Aorta (tissue), 5 donors: ENCODE results near the gene ZBTB17. TPM values are rescaled to one million over a fixed set of nuclear protein-coding genes. Genes with fewer than 3 reads are reported as not detected.

Experiments used
- ATAC-seq: fragments of 200-7000 bp; cut with Tn5 transposase; one replicate; pipeline ENCODE4 v1.9.1; 2022; ENCODE audit warnings: moderate library complexity; ENCODE audit not compliant: low FRiP score
- DNase-seq, 2 donors: peaks; one replicate each; pipeline ENCODE4 v3.0.0-alpha.2; 2020
- H3K27ac ChIP-seq, 2 donors: one replicate each; pipeline ENCODE4 v1.5.1; 2013; ENCODE audit warnings: low read length in 2 of 2, mild to moderate bottlenecking in 2 of 2, moderate library complexity in 2 of 2, control low read depth in 1 of 2, inconsistent platforms in 1 of 2, low read depth in 1 of 2
- H3K27me3 ChIP-seq, 2 donors: one replicate each; pipeline ENCODE4 v1.6.1; 2013; ENCODE audit warnings: control low read depth in 1 of 2, low read length in 1 of 2, mild to moderate bottlenecking in 1 of 2, moderate library complexity in 1 of 2; ENCODE audit not compliant: insufficient read depth in 2 of 2, control insufficient read depth in 1 of 2
- H3K36me3 ChIP-seq, 2 donors: one replicate each; pipeline ENCODE4 v1.6.1; 2013; ENCODE audit warnings: control low read depth in 1 of 2, low read length in 1 of 2, mild to moderate bottlenecking in 1 of 2; ENCODE audit not compliant: insufficient read depth in 2 of 2, control insufficient read depth in 1 of 2
- H3K4me1 ChIP-seq, 2 donors: one replicate each; pipeline ENCODE4 v1.6.1; 2013; ENCODE audit warnings: low read length in 2 of 2, control low read depth in 1 of 2, mild to moderate bottlenecking in 1 of 2, moderate library complexity in 1 of 2; ENCODE audit not compliant: insufficient read depth in 2 of 2, control insufficient read depth in 1 of 2
- H3K4me3 ChIP-seq, 2 donors: one replicate each; pipeline ENCODE4 v1.5.1; 2013; ENCODE audit warnings: low read length in 2 of 2, control low read depth in 1 of 2, mild to moderate bottlenecking in 1 of 2
- H3K9me3 ChIP-seq: one replicate; pipeline ENCODE4 v1.6.1; 2013; ENCODE audit warnings: mild to moderate bottlenecking, low read length; ENCODE audit not compliant: control insufficient read depth
- WGBS, 2 donors: extraction: QIAGEN DNeasy Blood & Tissue Kit; methylation state at CpG; one replicate each; pipeline ENCODE4 v1.1.7; 2013; 5-methylcytosine and 5-hydroxymethylcytosine counted together
- intact Hi-C, 2 donors: fragments of 100-400 bp; cut with DNase I; formaldehyde crosslinking; loops; one replicate each; pipeline versions ENCODE4 v1.14.2 to v1.15.0; 2022
- polyA plus RNA-seq, 2 donors: library from polyadenylated mRNA; stranded (reverse); fragments of 200-250 nt; gene quantifications; one replicate each; pipeline ENCODE4 v1.2.3, GENCODE V29; 2013
- total RNA-seq, 2 donors: library from RNA; stranded (reverse); fragmentation: NEBNext Ultra II Directional; extraction: Animal tissue kit (Norgen Biotek cat#: 25700); gene quantifications; one replicate each; pipeline ENCODE4 v1.2.1, GENCODE V29; 2021
- donor health status: healthy with polysubstance abuse.
- donor health status: Bipolar disorder and iron deficiency.
- donor health status: DM: no; HTN: no; CAD: no.
- donor health status: DM: no; HTN: no; CAD: no.
- donor health status: DM: yes; HTN: yes; CAD: no.

ZBTB17 gene
- total and polyA plus RNA-seq, 4 donors = 15.0 to 134 (median 48.9) TPM

- H3K4me3 ChIP-seq = no peak overlapping the region
- intact Hi-C loops = no loop called here
- H3K9me3 ChIP-seq = no peaks in the 10 kb centered on the region
- H3K27me3 ChIP-seq = no peaks in the 10 kb centered on the region
- no peaks in the 10 kb centered on the region for H3K4me1 ChIP-seq
- 84 to 87% methylated on average over 13 of the region's 13 CpGs for WGBS, 2 donors
- H3K27ac ChIP-seq = no peak overlapping the region
- ATAC-seq (no peak), DNase-seq (no peak)
- peaks cover 0 to 19% of the 10 kb centered on the region in 2 donors for H3K36me3 ChIP-seq
Observed at GRCh38 chr1:15940110-15941043, 35.5 kb downstream of the ZBTB17 start.

GRCh38 chr1:15939181-15940109 is 36.5 kb downstream of the ZBTB17 start:
- 41 to 44% methylated on average over 17 of the region's 17 CpGs for WGBS, 2 donors
- H3K27ac ChIP-seq = peak overlapping the region in 1 of 2 donors; percentile 4
- no peak overlapping the region for H3K4me3 ChIP-seq
- no peaks in the 10 kb centered on the region for H3K9me3 ChIP-seq
- ATAC-seq = no peak
- no peak for DNase-seq
- H3K27me3 ChIP-seq = no peaks in the 10 kb centered on the region
- no peaks in the 10 kb centered on the region for H3K4me1 ChIP-seq
- H3K36me3 ChIP-seq = peaks cover 0 to 19% of the 10 kb centered on the region in 2 donors
- intact Hi-C loops = no loop called here

GRCh38 chr1:15938628-15939161 is 37.2 kb downstream of the ZBTB17 start:
- H3K4me1 ChIP-seq = no peaks in the 10 kb centered on the region
- no peaks in the 10 kb centered on the region for H3K27me3 ChIP-seq
- ATAC-seq (no peak), DNase-seq (no peak)
- 90 to 94% methylated on average over 8 of the region's 8 CpGs for WGBS, 2 donors
- intact Hi-C loops = no loop called here
- no peaks in the 10 kb centered on the region for H3K9me3 ChIP-seq
- H3K36me3 ChIP-seq = peaks cover 0 to 22% of the 10 kb centered on the region in 2 donors
- no peak overlapping the region for H3K27ac ChIP-seq
- H3K4me3 ChIP-seq = no peak overlapping the region

GRCh38 chr1:15937706-15938168 is 38.2 kb downstream of the ZBTB17 start:
- 64 to 68% methylated on average over 14 of the region's 14 CpGs for WGBS, 2 donors
- no peaks in the 10 kb centered on the region for H3K4me1 ChIP-seq
- ATAC-seq (no peak), DNase-seq (no peak)
- H3K4me3 ChIP-seq = no peak overlapping the region
- intact Hi-C loops = no loop called here
- H3K27ac ChIP-seq = no peak overlapping the region
- H3K36me3 ChIP-seq = peaks cover 0 to 20% of the 10 kb centered on the region in 2 donors
- H3K9me3 ChIP-seq = no peaks in the 10 kb centered on the region
- no peaks in the 10 kb centered on the region for H3K27me3 ChIP-seq

- no peak overlapping the region for H3K4me3 ChIP-seq
- no peak for ATAC-seq
- WGBS, 2 donors = 67 to 79% methylated on average over 7 of the region's 7 CpGs
- no peaks in the 10 kb centered on the region for H3K27me3 ChIP-seq
- DNase-seq = no peak
- no peaks in the 10 kb centered on the region for H3K9me3 ChIP-seq
- H3K4me1 ChIP-seq = no peaks in the 10 kb centered on the region
- peaks cover 0 to 17% of the 10 kb centered on the region in 2 donors for H3K36me3 ChIP-seq
- intact Hi-C loops = no loop called here
- H3K27ac ChIP-seq = no peak overlapping the region
Observed at GRCh38 chr1:15937146-15937545, 38.8 kb downstream of the ZBTB17 start.

GRCh38 chr1:15936025-15936424 is 39.9 kb downstream of the ZBTB17 start:
- H3K9me3 ChIP-seq = no peaks in the 10 kb centered on the region
- peaks cover 3 to 14% of the 10 kb centered on the region in 2 donors for H3K36me3 ChIP-seq
- H3K4me3 ChIP-seq = no peak overlapping the region
- 92 to 93% methylated on average over 10 of the region's 10 CpGs for WGBS, 2 donors
- intact Hi-C loops = no loop called here
- DNase-seq (no peak), ATAC-seq (no peak)
- H3K27me3 ChIP-seq = no peaks in the 10 kb centered on the region
- no peak overlapping the region for H3K27ac ChIP-seq
- H3K4me1 ChIP-seq = no peaks in the 10 kb centered on the region

- WGBS, 2 donors = 91% methylated on average over 29 of the region's 29 CpGs
Observed at GRCh38 chr1:15935056-15935950, 40.6 kb downstream of the ZBTB17 start.

More at GRCh38 chr1:15935056-15935950, 40.6 kb downstream of the ZBTB17 start:
- no peaks in the 10 kb centered on the region for H3K27me3 ChIP-seq
- H3K36me3 ChIP-seq = peaks cover 3 to 14% of the 10 kb centered on the region in 2 donors
- no peak overlapping the region for H3K27ac ChIP-seq
- DNase-seq (no peak), ATAC-seq (no peak)
- no peaks in the 10 kb centered on the region for H3K9me3 ChIP-seq
- intact Hi-C loops = no loop called here
- no peak overlapping the region for H3K4me3 ChIP-seq
- H3K4me1 ChIP-seq = no peaks in the 10 kb centered on the region
